Esophagus muscularis mucosa (tissue), 4 donors: ENCODE results near the gene PDGFC. TPM values are rescaled to one million over a fixed set of nuclear protein-coding genes. Genes with fewer than 3 reads are reported as not detected.

Experiments used
- DNase-seq: peaks from one replicate; pipeline ENCODE4 v3.0.0-alpha.2; 2017; ENCODE audit errors: extremely low spot score
- H3K27ac ChIP-seq, 4 donors: fragments of 200-600 bp; sonication (generic); replicated peaks in 1 of 4; 1 replicate in 3 of 4; 2 replicates in 1 of 4; pipeline ENCODE4 v1.5.1; 2016 to 2019; ENCODE audit warnings: mild to moderate bottlenecking in 1 of 4
- H3K27me3 ChIP-seq, 4 donors: fragments of 200-600 bp; sonication (generic); one replicate each; pipeline versions ENCODE4 v1.5.1 to v1.6.0; 2016 to 2019
- H3K36me3 ChIP-seq, 4 donors: fragments of 200-600 bp; sonication (generic); one replicate each; pipeline ENCODE4 v1.5.1; 2016 to 2019
- H3K4me1 ChIP-seq, 4 donors: fragments of 200-600 bp; sonication (generic); one replicate each; pipeline ENCODE4 v1.5.1; 2016 to 2019
- H3K4me3 ChIP-seq, 4 donors: fragments of 200-600 bp; sonication (generic); 1 replicate in 2 of 4; 2 replicates in 2 of 4; pipeline ENCODE4 v1.5.1; 2016 to 2019; ENCODE audit warnings: mild to moderate bottlenecking in 4 of 4, moderate library complexity in 1 of 4
- H3K9me3 ChIP-seq, 4 donors: fragments of 200-600 bp; sonication (generic); 1 replicate in 3 of 4; 2 replicates in 1 of 4; pipeline ENCODE4 v1.5.1; 2016 to 2019
- CTCF ChIP-seq, 3 experiments: fragments of 200-600 bp in 2 of 3; fragments of 450-650 bp in 1 of 3; sonication (generic) in 2 of 3; IDR thresholded peaks; one replicate each; pipeline ENCODE4 v1.5.1; 2017 to 2019; ENCODE audit warnings: antibody characterized with exemption in 3 of 3, mild to moderate bottlenecking in 2 of 3, moderate library complexity in 1 of 3
- EP300 ChIP-seq: sonication (generic); formaldehyde crosslinking; IDR thresholded peaks from one replicate; pipeline ENCODE4 v1.6.1; 2017; ENCODE audit warnings: antibody characterized with exemption
- POLR2A ChIP-seq: fragments of 450-650 bp; IDR thresholded peaks from one replicate; pipeline ENCODE4 v1.6.1; 2017; ENCODE audit warnings: antibody characterized with exemption, moderate library complexity, mild to moderate bottlenecking, low read depth
- POLR2AphosphoS5 ChIP-seq, 2 donors: sonication (generic); formaldehyde crosslinking; IDR thresholded peaks; one replicate each; pipeline ENCODE4 v1.6.1; 2017; ENCODE audit warnings: antibody characterized with exemption in 2 of 2
- WGBS: methylation state at CpG from one replicate; pipeline ENCODE4 v1.1.5; 2018; 5-methylcytosine and 5-hydroxymethylcytosine counted together
- intact Hi-C: fragments of 100-400 bp; cut with DNase I; formaldehyde crosslinking; loops from one replicate; pipeline ENCODE4 v1.15.1; 2023
- total RNA-seq, 4 donors: library from RNA; depleted of rRNA; stranded (reverse); fragments of >200 nt; gene quantifications; one replicate each; pipeline versions ENCODE4 v1.1.0 to v1.2.1, GENCODE V29; 2016

Gene PDGFC
- total RNA-seq, 4 donors from 2014 or later = 25.3 to 38.3 (median 30.0) TPM

GRCh38 chr4:156949373-156949814 is 22.2 kb downstream of the PDGFC start:
- Histone ChIP-seq H3K4me1 (peaks cover 35 to 96% (median 89%) of the 10 kb centered on the region in 4 donors), H3K27ac (peak overlapping the region; percentile 79 to 82 (median 80))
- intact Hi-C loops = no loop called here

GRCh38 chr4:156948738-156949137 is 22.9 kb downstream of the PDGFC start:
- intact Hi-C loops = no loop called here
- H3K9me3 ChIP-seq = no peaks in the 10 kb centered on the region
- no peaks in the 10 kb centered on the region for H3K27me3 ChIP-seq
- no peak for TF ChIP-seq EP300
- no peak for TF ChIP-seq POLR2A
- TF ChIP-seq POLR2AphosphoS5 (IDR thresholded peaks at IDR 0.05) = no peak
- TF ChIP-seq CTCF (IDR thresholded peaks at IDR 0.05) = no peak
- H3K4me3 ChIP-seq = peak overlapping the region in 2 of 4 donors; percentile 9 to 16
- no peaks in the 10 kb centered on the region for H3K36me3 ChIP-seq
- H3K4me1 ChIP-seq = peaks cover 36 to 100% (median 93%) of the 10 kb centered on the region in 4 donors
- DNase-seq = no peak
- WGBS = 41% methylated on average over 3 of the region's 3 CpGs
- H3K27ac ChIP-seq = peak overlapping the region; percentile 79 to 82 (median 80)

More at GRCh38 chr4:156949373-156949814, 22.2 kb downstream of the PDGFC start:
- TF ChIP-seq EP300 = no peak
- TF ChIP-seq POLR2A = no peak
- TF ChIP-seq POLR2AphosphoS5 (IDR thresholded peaks at IDR 0.05) = peak in 1 of 2 donors; percentile 49
- TF ChIP-seq CTCF (IDR thresholded peaks at IDR 0.05) = no peak
- Histone ChIP-seq H3K9me3 (no peaks in the 10 kb centered on the region), H3K36me3 (no peaks in the 10 kb centered on the region), H3K4me3 (peak overlapping the region in 1 of 4 donors; percentile 16), H3K27me3 (no peaks in the 10 kb centered on the region)
- DNase-seq = no peak
- WGBS = 12% methylated on average over 2 of the region's 2 CpGs

- 47% methylated on average over 6 of the region's 6 CpGs for WGBS
- intact Hi-C loops = no loop called here
- H3K27me3 ChIP-seq = no peaks in the 10 kb centered on the region
- H3K4me1 ChIP-seq = peaks cover 37 to 100% (median 94%) of the 10 kb centered on the region in 4 donors
- H3K36me3 ChIP-seq = no peaks in the 10 kb centered on the region
- peak overlapping the region in 2 of 4 donors; percentile 5 to 9 for H3K4me3 ChIP-seq
- DNase-seq = no peak
- no peaks in the 10 kb centered on the region for H3K9me3 ChIP-seq
- TF ChIP-seq EP300 (no peak), POLR2AphosphoS5 (IDR thresholded peaks at IDR 0.05) (no peak), CTCF (IDR thresholded peaks at IDR 0.05) (no peak), POLR2A (no peak)
- peak overlapping the region; percentile 79 to 82 (median 80) for H3K27ac ChIP-seq
Observed at GRCh38 chr4:156948133-156948532, 23.5 kb downstream of the PDGFC start.

- 25% methylated on average over 5 of the region's 5 CpGs for WGBS
- H3K27ac ChIP-seq = peak overlapping the region; percentile 79 to 82 (median 80)
- H3K4me3 ChIP-seq = no peak overlapping the region
- H3K9me3 ChIP-seq = no peaks in the 10 kb centered on the region
- no peaks in the 10 kb centered on the region for H3K27me3 ChIP-seq
- peaks cover 39 to 97% (median 91%) of the 10 kb centered on the region in 4 donors for H3K4me1 ChIP-seq
- intact Hi-C loops = no loop called here
- H3K36me3 ChIP-seq = no peaks in the 10 kb centered on the region
- TF ChIP-seq POLR2A (no peak), CTCF (IDR thresholded peaks at IDR 0.05) (no peak), EP300 (no peak), POLR2AphosphoS5 (IDR thresholded peaks at IDR 0.05) (peak; percentile 38 to 74)
- DNase-seq = no peak
Observed at GRCh38 chr4:156946516-156947424, 24.8 kb downstream of the PDGFC start.
